Spleen (tissue), 13 donors: ENCODE results near the gene ASZ1. TPM values are rescaled to one million over a fixed set of nuclear protein-coding genes. Genes with fewer than 3 reads are reported as not detected.

ENCODE experiments used
- DNase-seq: peaks from one replicate; pipeline ENCODE4 v3.0.0-alpha.2; 2020
- H3K27ac ChIP-seq, 8 donors: fragments of 200-600 bp; sonication (generic) in 7 of 8; 1 replicate in 4 of 8; 2 replicates in 4 of 8; pipeline versions ENCODE4 v1.5.0 to v1.8.0; 2016 to 2021; ENCODE audit warnings: inconsistent platforms in 4 of 8, mild to moderate bottlenecking in 4 of 8, moderate library complexity in 1 of 8
- H3K27me3 ChIP-seq, 7 donors: fragments of 200-600 bp; sonication (generic) in 6 of 7; replicated peaks in 1 of 7; 1 replicate in 4 of 7; 2 replicates in 3 of 7; pipeline versions ENCODE4 v1.5.0 to v1.8.0; 2016 to 2021; ENCODE audit warnings: inconsistent platforms in 3 of 7, mild to moderate bottlenecking in 1 of 7
- H3K36me3 ChIP-seq, 6 donors: fragments of 200-600 bp; sonication (generic) in 5 of 6; 1 replicate in 4 of 6; 2 replicates in 2 of 6; pipeline versions ENCODE4 v1.5.0 to v1.8.0; 2016 to 2021; ENCODE audit warnings: inconsistent platforms in 2 of 6
- H3K4me1 ChIP-seq, 6 donors: fragments of 200-600 bp; sonication (generic) in 5 of 6; 1 replicate in 3 of 6; 2 replicates in 3 of 6; pipeline versions ENCODE4 v1.5.0 to v1.8.0; 2016 to 2021; ENCODE audit warnings: inconsistent platforms in 3 of 6
- H3K4me3 ChIP-seq, 8 donors: fragments of 200-600 bp; sonication (generic) in 7 of 8; 1 replicate in 4 of 8; 2 replicates in 4 of 8; pipeline versions ENCODE4 v1.5.0 to v1.8.0; 2016 to 2021; ENCODE audit warnings: inconsistent platforms in 4 of 8, mild to moderate bottlenecking in 4 of 8, moderate library complexity in 2 of 8
- H3K9me3 ChIP-seq, 8 donors: fragments of 200-600 bp; sonication (generic) in 7 of 8; 1 replicate in 4 of 8; 2 replicates in 4 of 8; pipeline versions ENCODE4 v1.5.0 to v1.8.0; 2016 to 2021; ENCODE audit warnings: inconsistent platforms in 4 of 8
- CTCF ChIP-seq, 11 experiments: fragments of 200-600 bp in 7 of 11; fragments of 450-650 bp in 4 of 11; sonication (generic) in 4 of 11; IDR thresholded peaks in 8 of 11; conservative IDR thresholded peaks in 3 of 11; 1 replicate in 7 of 11; 2 replicates in 4 of 11; pipeline versions ENCODE4 v1.4.0 to v1.8.0; 2016 to 2021; ENCODE audit warnings: antibody characterized with exemption in 11 of 11, inconsistent platforms in 4 of 11, mild to moderate bottlenecking in 1 of 11
- POLR2A ChIP-seq, 3 donors: fragments of 450-650 bp; IDR thresholded peaks; one replicate each; pipeline ENCODE4 v1.5.1; 2017; ENCODE audit warnings: antibody characterized with exemption in 3 of 3, mild to moderate bottlenecking in 1 of 3
- POLR2AphosphoS5 ChIP-seq, 3 donors: sonication (generic); formaldehyde crosslinking; IDR thresholded peaks; one replicate each; pipeline ENCODE4 v1.5.1; 2017; ENCODE audit warnings: antibody characterized with exemption in 3 of 3
- WGBS, 5 donors: extraction: QIAGEN DNeasy Blood & Tissue Kit in 3 of 5; methylation state at CpG; one replicate each; pipeline versions ENCODE4 v1.1.5 to v1.1.7; 2013 to 2018; 5-methylcytosine and 5-hydroxymethylcytosine counted together
- intact Hi-C: fragments of 100-400 bp; cut with DNase I; formaldehyde crosslinking; loops from one replicate; pipeline ENCODE4 v1.15.0; 2023; ENCODE audit warnings: low total_unique reads
- long read RNA-seq, 2 donors: transcript quantifications; one replicate each; lab custom pipeline, GENCODE V29; 2026
- polyA plus RNA-seq, 3 donors: library from polyadenylated mRNA; stranded (reverse); fragments of 200-250 nt; gene quantifications; one replicate each; pipeline ENCODE4 v1.2.1, GENCODE V29; 2013
- total RNA-seq, 7 donors: library from RNA; depleted of rRNA in 3 of 7; stranded (reverse); fragments of >200 nt in 3 of 7; fragmentation: NEBNext Ultra II Directional in 4 of 7; extraction: Animal tissue kit (Norgen Biotek cat#: 25700) in 4 of 7; gene quantifications; one replicate each; pipeline versions ENCODE4 v1.1.0 to v1.2.1, GENCODE V29; 2016 to 2021
- donor health status: healthy with polysubstance abuse.
- donor health status: DM: no; HTN: no; CAD: no; lungs with moderate emphysema.
- donor health status: DM: no; HTN: no; CAD: no.
- donor health status: Bipolar disorder and iron deficiency.
- donor health status: healthy.
- donor health status: DM: no; HTN: no; CAD: no.
- donor health status: DM: yes; HTN: yes; CAD: no.

Gene ASZ1
- total RNA-seq (not detected), polyA plus RNA-seq (not detected)
- long read RNA-seq, donor 1: 0 reads
- long read RNA-seq, donor 2: 0 reads

- no peak within 1 kb of the TSS for H3K27ac ChIP-seq
- H3K27me3 ChIP-seq: no peaks in the 10 kb centered on the region
- H3K4me3 ChIP-seq: no peak within 1 kb of the TSS
- peaks cover 0 to 8% (median 0%) of the 10 kb centered on the region in 8 donors for H3K9me3 ChIP-seq
- DNase-seq: no peak
- TF ChIP-seq POLR2AphosphoS5 (IDR thresholded peaks at IDR 0.05) (no peak), CTCF (IDR thresholded peaks at IDR 0.05 in 8 of 11, conservative IDR thresholded peaks at IDR 0.05 in 3 of 11) (no peak), POLR2A (IDR thresholded peaks at IDR 0.05) (no peak)
- WGBS, 5 donors: 82 to 91% (median 87%) methylated on average over 36 to 41 of the region's 41 CpGs
- intact Hi-C loops: no loop called here
- no peaks in the 10 kb centered on the region for H3K36me3 ChIP-seq
- H3K4me1 ChIP-seq: no peaks in the 10 kb centered on the region
These were observed at the start of gene ASZ1 for GRCh38 chr7:117427258-117427701. ASZ1 (minus strand) TSS chr7:117427493; CDS start chr7:117427460, 33 bp downstream.

- 83 to 89% (median 84%) methylated on average over 4 of the region's 4 CpGs for WGBS, 5 donors
- Histone ChIP-seq H3K27ac (no peak overlapping the region), H3K9me3 (no peaks in the 10 kb centered on the region), H3K27me3 (peaks cover 0 to 38% (median 22%) of the 10 kb centered on the region in 7 donors), H3K36me3 (no peaks in the 10 kb centered on the region), H3K4me1 (peaks cover 0 to 4% (median 0%) of the 10 kb centered on the region in 6 donors), H3K4me3 (no peak overlapping the region)
- intact Hi-C loops: no loop called here
- DNase-seq: no peak
- TF ChIP-seq CTCF (IDR thresholded peaks at IDR 0.05 in 8 of 11, conservative IDR thresholded peaks at IDR 0.05 in 3 of 11) (no peak), POLR2AphosphoS5 (IDR thresholded peaks at IDR 0.05) (no peak), POLR2A (IDR thresholded peaks at IDR 0.05) (no peak)
These were observed 49.4 kb upstream of the ASZ1 start for GRCh38 chr7:117476557-117477215.

GRCh38 chr7:117472335-117472734, 45.0 kb upstream of the ASZ1 start:
- no peaks in the 10 kb centered on the region for H3K4me1 ChIP-seq
- no peak overlapping the region for H3K4me3 ChIP-seq
- no peaks in the 10 kb centered on the region for H3K36me3 ChIP-seq
- H3K9me3 ChIP-seq: no peaks in the 10 kb centered on the region
- intact Hi-C loops: no loop called here
- H3K27me3 ChIP-seq: peaks cover 0 to 1% (median 0%) of the 10 kb centered on the region in 7 donors
- no peak for DNase-seq
- no peak overlapping the region for H3K27ac ChIP-seq
- TF ChIP-seq CTCF (IDR thresholded peaks at IDR 0.05 in 8 of 11, conservative IDR thresholded peaks at IDR 0.05 in 3 of 11): no peak
- TF ChIP-seq POLR2AphosphoS5 (IDR thresholded peaks at IDR 0.05): no peak
- no peak for TF ChIP-seq POLR2A (IDR thresholded peaks at IDR 0.05)

- Histone ChIP-seq H3K27me3 (no peaks in the 10 kb centered on the region), H3K4me1 (no peaks in the 10 kb centered on the region), H3K36me3 (no peaks in the 10 kb centered on the region), H3K4me3 (no peak overlapping the region), H3K9me3 (no peaks in the 10 kb centered on the region), H3K27ac (no peak overlapping the region)
- DNase-seq: no peak
- intact Hi-C loops: no loop called here
- TF ChIP-seq CTCF (IDR thresholded peaks at IDR 0.05 in 8 of 11, conservative IDR thresholded peaks at IDR 0.05 in 3 of 11) (no peak), POLR2A (IDR thresholded peaks at IDR 0.05) (no peak), POLR2AphosphoS5 (IDR thresholded peaks at IDR 0.05) (no peak)
- 49 to 68% (median 59%) methylated on average over 5 of the region's 5 CpGs for WGBS, 5 donors
These were observed 43.5 kb upstream of the ASZ1 start for GRCh38 chr7:117470777-117471176.
